ENCODE results near the gene IFITM5. TPM values are rescaled to one million over a fixed set of nuclear protein-coding genes. Genes with fewer than 3 reads are reported as not detected.

IFITM5 gene
- total and polyA plus RNA-seq, 9 of the 15 experiments (the other 6 are each of a cell fraction or from before 2014, with no cell fraction given): 0.19 TPM; not detected in 8

DNA sequence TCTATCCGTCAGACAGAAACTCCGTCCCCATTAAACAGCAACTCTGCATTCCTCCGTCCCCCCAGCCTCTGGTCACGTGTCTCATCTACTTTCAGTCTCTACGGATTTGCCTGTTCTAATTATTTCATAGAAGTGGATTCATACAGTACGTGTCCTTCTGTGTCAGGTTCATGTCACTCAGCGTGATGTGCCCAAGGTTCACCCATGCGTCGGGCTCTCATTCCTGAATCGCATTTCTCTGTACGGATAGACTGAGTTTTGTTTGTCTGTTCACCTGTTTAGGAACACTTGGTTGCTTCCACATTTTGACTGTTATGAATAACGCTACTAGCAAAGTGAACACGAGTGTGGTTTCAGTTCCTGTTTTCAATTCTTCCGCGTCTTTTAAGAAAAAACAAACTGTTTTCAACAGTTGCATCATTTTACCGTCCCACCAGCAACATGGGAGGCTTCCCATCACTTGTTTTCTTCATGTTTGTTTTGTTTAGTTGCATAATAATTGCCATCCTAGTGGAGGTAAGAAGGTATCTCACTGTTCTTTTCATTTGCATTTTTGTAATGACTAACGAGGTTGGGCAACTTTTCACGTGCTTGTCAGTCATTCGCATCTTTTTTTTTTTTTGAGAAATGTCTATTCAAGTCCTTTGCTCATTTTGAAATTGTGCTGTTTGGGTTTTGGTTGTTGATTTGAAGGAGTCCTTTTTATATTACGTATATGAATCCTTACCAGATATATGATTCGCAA lies 30.0 kb downstream of the IFITM5 start (continued):
- TF ChIP-seq TAF9B (IDR thresholded peaks at IDR 0.05; ENCODE audit: partially characterized antibody) (no peak), POLR3G (IDR thresholded peaks at IDR 0.05; ENCODE audit: extremely low read depth, insufficient read length, insufficient replicate concordance) (no peak), ZBTB33 (CRISPR knock-in tag; IDR thresholded peaks at IDR 0.05) (no peak), ZNF311 (CRISPR knock-in tag; IDR thresholded peaks at IDR 0.05) (no peak), ZNF121 (CRISPR knock-in tag; conservative IDR thresholded peaks at IDR 0.05) (no peak), NFE2 (IDR thresholded peaks at IDR 0.05; ENCODE audit: low read depth) (no peak), NR4A1 (CRISPR knock-in tag; IDR thresholded peaks at IDR 0.05) (no peak), NR4A1 (tag; IDR thresholded peaks at IDR 0.05) (peak; percentile 71), BACH1 (tag; IDR thresholded peaks at IDR 0.05) (peak; percentile 21; the same call in 1 of the 2 replicates), ZBTB1 (CRISPR knock-in tag; IDR thresholded peaks at IDR 0.05; ENCODE audit: borderline replicate concordance, low read depth) (no peak), ZNF511 (CRISPR knock-in tag; IDR thresholded peaks at IDR 0.05) (no peak), MNT (conservative IDR thresholded peaks at IDR 0.05) (peak; percentile 51 to 64), E2F8 (IDR thresholded peaks at IDR 0.05; ENCODE audit: low read depth, partially characterized antibody) (peak; percentile 22), CHD2 (IDR thresholded peaks at IDR 0.05; ENCODE audit: low read depth, low read length) (no peak), RBM15 (IDR thresholded peaks at IDR 0.05; ENCODE audit: insufficient read depth, low read length) (no peak), RAD21 (CRISPR knock-in tag; conservative IDR thresholded peaks at IDR 0.05 in 1 of 2, IDR thresholded peaks at IDR 0.05 in 1 of 2) (no peak)
- TF ChIP-seq, protein P1, sequence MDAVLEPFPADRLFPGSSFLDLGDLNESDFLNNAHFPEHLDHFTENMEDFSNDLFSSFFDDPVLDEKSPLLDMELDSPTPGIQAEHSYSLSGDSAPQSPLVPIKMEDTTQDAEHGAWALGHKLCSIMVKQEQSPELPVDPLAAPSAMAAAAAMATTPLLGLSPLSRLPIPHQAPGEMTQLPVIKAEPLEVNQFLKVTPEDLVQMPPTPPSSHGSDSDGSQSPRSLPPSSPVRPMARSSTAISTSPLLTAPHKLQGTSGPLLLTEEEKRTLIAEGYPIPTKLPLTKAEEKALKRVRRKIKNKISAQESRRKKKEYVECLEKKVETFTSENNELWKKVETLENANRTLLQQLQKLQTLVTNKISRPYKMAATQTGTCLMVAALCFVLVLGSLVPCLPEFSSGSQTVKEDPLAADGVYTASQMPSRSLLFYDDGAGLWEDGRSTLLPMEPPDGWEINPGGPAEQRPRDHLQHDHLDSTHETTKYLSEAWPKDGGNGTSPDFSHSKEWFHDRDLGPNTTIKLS (IDR thresholded peaks at IDR 0.05; ENCODE audit: borderline replicate concordance, low read depth): no peak
- TF ChIP-seq, protein P2, sequence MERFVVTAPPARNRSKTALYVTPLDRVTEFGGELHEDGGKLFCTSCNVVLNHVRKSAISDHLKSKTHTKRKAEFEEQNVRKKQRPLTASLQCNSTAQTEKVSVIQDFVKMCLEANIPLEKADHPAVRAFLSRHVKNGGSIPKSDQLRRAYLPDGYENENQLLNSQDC (CRISPR knock-in tag; IDR thresholded peaks at IDR 0.05): no peak

All from K562 (cell line).